HUES48 (cell line): ENCODE data around the gene OTUB1.

Experiments
- H3K27ac ChIP-seq: one replicate; pipeline ENCODE4 v1.7.0; 2013; ENCODE audit warnings: low read depth, low read length, inconsistent platforms
- H3K27me3 ChIP-seq: 2 replicates; pipeline ENCODE4 v1.6.1; 2013; ENCODE audit warnings: mild to moderate bottlenecking, low read length; ENCODE audit not compliant: control insufficient read depth, insufficient read depth
- H3K36me3 ChIP-seq: 2 replicates; pipeline ENCODE4 v1.6.1; 2013; ENCODE audit warnings: low read length; ENCODE audit not compliant: control insufficient read depth, insufficient read depth
- H3K4me1 ChIP-seq: 2 replicates; pipeline ENCODE4 v1.6.1; 2013; ENCODE audit warnings: mild to moderate bottlenecking, low read length; ENCODE audit not compliant: control insufficient read depth, insufficient read depth
- H3K4me3 ChIP-seq: 2 replicates; pipeline ENCODE4 v1.5.1; 2013; ENCODE audit warnings: mild to moderate bottlenecking, low read depth, low read length
- H3K9ac ChIP-seq: 2 replicates; pipeline ENCODE4 v1.6.1; 2013; ENCODE audit warnings: mild to moderate bottlenecking, low read depth, low read length, moderate library complexity
- H3K9me3 ChIP-seq: 2 replicates; pipeline ENCODE4 v1.6.1; 2013; ENCODE audit warnings: low read length; ENCODE audit not compliant: control insufficient read depth, insufficient read depth

The OTUB1 gene

DNA sequence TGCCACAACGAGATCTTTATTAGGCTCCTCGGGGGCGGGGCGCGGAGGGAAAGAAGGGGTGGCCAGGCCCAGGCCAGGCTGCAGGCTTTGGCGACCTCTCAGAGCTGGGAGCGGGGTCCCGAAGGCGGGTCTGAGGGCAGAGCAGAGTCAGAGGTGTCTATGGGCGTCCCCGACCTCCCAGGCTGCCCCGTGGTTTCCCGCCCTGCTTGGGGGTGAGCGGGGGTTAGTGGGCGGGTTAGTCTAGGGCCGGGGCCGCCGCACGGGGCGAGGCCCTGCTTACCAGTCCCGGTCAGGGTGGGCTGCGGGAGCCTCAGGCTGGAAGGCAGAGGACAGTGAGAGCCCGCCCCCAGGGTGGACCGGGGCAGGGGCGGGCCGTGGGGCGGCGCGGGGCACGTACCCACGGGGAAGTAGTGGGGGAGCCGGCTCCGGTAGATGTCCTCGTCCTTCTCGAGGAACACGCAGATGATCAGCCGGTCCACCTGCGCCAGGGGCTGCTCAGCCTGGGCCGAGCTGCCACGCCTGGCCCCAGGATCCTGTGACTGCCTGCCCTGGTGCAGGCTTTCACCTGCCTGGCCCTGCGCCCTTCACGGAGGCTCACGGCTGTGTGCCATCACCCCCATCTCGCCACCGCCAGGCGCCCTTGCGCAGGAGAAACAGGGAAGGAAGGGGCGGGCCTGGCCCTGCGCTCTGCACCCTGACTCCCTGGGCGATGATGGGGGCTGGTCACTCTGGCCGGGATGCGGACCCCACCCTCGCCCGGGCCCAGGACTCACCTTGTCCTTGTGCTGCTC, 12.5 kb downstream of the OTUB1 start:
- H3K4me3 ChIP-seq, result peak overlapping the region; percentile 69
- H3K27me3 ChIP-seq, result peaks cover 22% of the 10 kb centered on the region
- 0 out of 2 replicates have a peak overlapping the region, but pooled peaks have one; percentile 1 for H3K9ac ChIP-seq
- peaks cover 8% of the 10 kb centered on the region; the same call in 1 of the 2 replicates for H3K4me1 ChIP-seq
- peak overlapping the region; percentile 35 for H3K27ac ChIP-seq
- H3K36me3 ChIP-seq, result peaks cover 37% of the 10 kb centered on the region
- no peaks in the 10 kb centered on the region for H3K9me3 ChIP-seq

DNA sequence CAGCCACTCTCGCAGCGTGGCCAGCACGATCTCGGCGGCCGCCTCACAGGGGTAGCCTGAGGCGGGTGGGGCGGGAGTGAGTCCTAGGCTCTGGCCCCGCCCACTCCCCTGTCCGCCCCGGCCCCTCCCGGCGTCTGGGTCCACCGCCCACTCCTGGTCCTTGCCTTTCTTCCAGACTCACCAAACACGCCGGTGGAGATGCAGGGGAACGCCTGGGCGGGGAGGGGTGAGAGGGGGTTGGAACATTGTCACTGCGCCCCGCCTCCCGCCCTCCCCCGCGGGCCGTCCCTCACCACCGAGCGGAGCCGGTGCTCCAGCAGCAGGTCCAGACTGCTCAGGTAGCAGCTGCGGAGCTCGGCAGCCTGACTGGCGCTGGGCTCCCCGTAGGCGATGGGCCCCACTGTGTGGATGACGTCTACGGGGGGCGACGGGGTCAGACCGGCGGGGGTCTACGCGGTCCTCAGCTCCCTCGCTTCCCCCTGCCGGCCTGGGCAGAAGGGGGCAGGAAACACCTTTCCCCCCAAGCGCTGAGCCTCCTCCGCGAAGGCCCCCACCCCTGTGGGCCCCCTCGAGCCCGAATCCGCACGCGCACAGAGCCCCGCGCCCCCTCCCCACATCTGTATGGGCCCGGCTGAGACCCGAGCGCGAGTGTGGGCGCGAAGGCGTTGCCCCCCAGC, 13.2 kb downstream of the OTUB1 start:
- H3K36me3 ChIP-seq, result peaks cover 34% of the 10 kb centered on the region
- H3K9ac ChIP-seq, result no peak overlapping the region
- H3K4me3 ChIP-seq, result peak overlapping the region; percentile 69
- H3K9me3 ChIP-seq, result no peaks in the 10 kb centered on the region
- H3K27ac ChIP-seq, result peak overlapping the region; percentile 35
- peaks cover 25% of the 10 kb centered on the region for H3K27me3 ChIP-seq
- peaks cover 8% of the 10 kb centered on the region; the same call in 1 of the 2 replicates for H3K4me1 ChIP-seq

DNA sequence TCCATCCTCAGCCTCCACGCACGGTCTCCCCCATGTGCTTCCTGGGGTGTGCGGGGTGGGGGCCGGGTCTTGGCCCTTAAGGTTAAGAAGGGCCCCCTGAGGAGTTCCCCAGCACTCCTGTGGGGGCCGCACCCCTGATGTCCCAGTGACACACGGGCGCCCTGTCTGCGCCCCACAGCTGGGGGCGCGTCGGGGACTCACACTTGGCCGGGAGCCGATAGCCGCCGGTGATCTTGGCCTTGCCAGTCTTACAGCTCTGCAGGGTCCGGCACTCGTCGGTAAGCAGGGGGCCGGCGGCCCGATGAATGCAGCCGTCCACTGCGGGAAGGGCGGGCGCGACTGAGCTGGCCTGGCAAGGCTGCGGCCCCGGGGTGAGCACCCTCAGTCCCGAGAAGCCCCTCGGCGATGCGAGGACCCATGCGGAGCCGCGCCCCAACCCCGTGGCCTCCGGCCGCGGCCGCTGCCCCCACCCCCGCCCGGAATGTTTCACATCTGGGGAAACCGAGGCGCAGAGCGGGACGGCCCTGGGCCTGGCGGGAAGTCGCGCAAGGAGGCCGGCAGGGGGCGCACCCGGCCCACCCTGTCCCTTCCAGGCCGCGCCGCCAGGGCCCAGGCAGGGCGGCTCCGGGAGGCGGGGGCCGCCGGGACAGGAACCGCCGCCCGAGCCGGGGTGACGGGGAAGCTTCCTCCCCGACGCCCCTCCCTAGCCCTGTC, 13.9 kb downstream of the OTUB1 start:
- Histone ChIP-seq H3K27ac (no peak overlapping the region), H3K36me3 (peaks cover 27% of the 10 kb centered on the region), H3K4me3 (peak overlapping the region; percentile 69), H3K9me3 (no peaks in the 10 kb centered on the region), H3K4me1 (peaks cover 8% of the 10 kb centered on the region; the same call in 1 of the 2 replicates), H3K9ac (no peak overlapping the region), H3K27me3 (peaks cover 28% of the 10 kb centered on the region)

DNA sequence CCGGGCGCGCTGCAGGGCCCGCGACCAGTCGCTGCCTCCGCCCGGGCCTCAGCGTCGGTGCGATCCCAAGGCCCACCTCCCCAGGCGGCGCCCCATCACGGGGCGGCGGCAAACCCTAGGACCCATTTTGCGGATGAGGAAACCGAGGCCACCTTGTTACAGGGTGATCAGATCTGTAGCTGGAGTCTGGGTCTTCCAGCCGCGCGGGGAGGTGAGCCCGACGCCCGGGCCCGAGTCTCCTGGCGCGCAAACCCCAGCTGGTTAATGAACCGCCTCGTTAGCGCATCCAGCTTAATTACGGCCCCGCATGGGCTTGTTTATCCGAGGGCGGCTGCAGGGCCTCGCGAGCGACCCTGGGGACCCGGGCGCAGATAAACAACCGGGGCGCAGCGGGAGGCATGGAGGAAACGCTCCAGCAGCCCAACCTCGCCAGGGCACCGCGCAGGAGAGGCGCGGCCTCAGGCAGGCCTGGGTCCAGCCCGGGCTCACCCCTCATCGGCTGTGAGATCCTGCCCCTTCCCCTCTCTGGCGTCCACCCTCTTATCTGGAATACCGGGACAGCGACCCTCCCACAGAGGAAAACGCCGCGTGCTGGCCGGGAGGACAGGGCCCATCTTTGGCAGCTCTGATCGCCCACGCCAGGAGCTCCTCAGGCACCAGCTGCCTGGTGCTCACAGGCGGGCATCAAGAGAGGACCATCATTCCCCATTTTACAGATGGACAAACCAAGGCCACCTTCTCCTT, 14.7 kb downstream of the OTUB1 start:
- peak overlapping the region; percentile 69; the same call in 1 of the 2 replicates for H3K4me3 ChIP-seq
- no peak overlapping the region for H3K27ac ChIP-seq
- H3K9ac ChIP-seq, result no peak overlapping the region
- H3K27me3 ChIP-seq, result peaks cover 35% of the 10 kb centered on the region
- H3K36me3 ChIP-seq, result peaks cover 22% of the 10 kb centered on the region
- no peaks in the 10 kb centered on the region for H3K9me3 ChIP-seq
- peaks cover 8% of the 10 kb centered on the region; the same call in 1 of the 2 replicates for H3K4me1 ChIP-seq

DNA sequence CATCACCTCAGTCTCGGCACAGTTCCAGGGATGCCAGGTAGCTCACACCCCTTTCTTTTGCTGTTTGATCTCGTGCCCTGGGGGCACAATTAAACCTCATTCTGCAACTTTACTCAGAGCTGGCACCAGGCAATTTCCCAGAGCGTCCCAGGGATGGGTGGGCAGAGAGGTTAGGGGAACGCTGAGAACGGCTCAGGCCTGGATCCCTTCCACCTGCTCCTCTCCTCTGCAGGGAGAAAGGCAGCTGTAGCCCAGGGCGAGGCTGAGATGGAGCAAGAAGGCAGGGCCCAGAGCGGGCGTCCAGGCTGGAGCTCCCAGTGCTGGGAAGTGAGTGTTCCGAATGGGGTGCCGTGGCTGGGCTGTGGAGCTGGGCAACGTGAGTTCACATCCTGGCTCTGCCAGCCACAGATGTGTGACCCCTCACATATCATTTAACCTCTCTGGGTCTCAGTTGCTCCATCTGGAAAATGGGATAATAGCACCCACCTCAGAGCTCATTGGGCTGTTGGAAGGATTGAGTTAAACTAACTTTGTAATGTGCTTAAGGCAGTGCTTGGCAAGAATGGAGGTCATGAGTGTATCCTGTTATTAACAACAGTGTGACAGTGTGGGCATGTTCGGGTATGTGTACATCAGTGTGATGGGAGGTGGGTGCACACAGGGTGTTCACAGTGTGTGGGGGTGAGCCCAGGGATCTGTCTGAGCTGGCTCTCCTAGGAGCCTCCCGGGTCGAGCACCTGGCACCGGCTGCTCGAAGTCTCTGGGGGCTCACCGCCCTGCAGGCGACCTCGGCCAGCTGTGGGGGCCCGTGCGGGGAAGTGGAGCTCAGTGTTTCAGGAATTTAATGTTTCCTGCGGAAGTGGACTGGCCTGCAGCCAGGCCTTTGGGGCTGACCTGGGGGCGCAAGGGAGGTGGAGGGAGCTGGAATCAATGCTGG, 15.5 kb downstream of the OTUB1 start:
- Histone ChIP-seq H3K9ac (no peak overlapping the region), H3K4me1 (peaks cover 9% of the 10 kb centered on the region; the same call in 1 of the 2 replicates), H3K27me3 (peaks cover 44% of the 10 kb centered on the region), H3K4me3 (no peak overlapping the region), H3K9me3 (no peaks in the 10 kb centered on the region), H3K36me3 (peaks cover 13% of the 10 kb centered on the region), H3K27ac (no peak overlapping the region)

DNA sequence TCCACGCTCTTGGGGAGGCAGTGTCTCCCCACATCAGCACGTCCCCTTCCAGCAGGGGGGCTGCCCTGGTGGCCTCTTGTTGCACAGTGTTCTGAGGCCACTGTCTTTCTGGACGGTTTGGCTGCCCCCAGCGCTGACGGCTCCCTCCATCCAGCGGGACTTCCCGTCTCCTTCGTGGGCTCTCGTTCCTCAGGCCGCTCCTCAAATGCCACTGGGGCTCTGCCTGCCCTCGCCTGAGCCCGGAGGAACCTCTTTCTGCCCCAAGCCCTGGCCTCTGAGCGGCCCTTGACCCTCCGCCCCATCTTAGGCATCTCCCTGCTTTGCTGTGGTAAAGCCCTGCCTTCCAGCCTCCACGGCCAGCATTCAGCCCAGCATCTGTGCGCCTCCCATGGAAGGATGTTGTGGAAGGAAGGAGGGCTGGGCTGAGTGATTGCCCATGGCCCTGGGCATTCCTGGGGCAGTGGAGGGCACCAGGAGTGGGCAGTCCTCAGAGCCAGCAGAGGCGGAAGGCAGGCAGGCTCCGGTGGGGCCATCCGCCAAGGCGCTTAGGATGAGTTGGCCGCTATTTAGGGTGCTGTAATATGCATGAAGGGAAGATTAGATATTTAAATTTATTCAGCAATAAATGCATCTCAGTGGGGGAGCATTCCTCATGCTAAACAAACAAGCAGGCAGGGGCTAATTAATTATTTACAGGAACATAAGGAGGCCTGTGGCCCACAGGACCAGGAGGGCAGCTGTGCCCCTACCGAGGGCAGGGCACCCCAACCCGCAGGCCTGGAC, 17.8 kb downstream of the OTUB1 start:
- Histone ChIP-seq H3K9me3 (no peaks in the 10 kb centered on the region), H3K4me1 (peaks cover 9% of the 10 kb centered on the region; the same call in 1 of the 2 replicates), H3K27me3 (peaks cover 66% of the 10 kb centered on the region), H3K4me3 (no peak overlapping the region), H3K36me3 (no peaks in the 10 kb centered on the region), H3K9ac (no peak overlapping the region), H3K27ac (no peak overlapping the region)

DNA sequence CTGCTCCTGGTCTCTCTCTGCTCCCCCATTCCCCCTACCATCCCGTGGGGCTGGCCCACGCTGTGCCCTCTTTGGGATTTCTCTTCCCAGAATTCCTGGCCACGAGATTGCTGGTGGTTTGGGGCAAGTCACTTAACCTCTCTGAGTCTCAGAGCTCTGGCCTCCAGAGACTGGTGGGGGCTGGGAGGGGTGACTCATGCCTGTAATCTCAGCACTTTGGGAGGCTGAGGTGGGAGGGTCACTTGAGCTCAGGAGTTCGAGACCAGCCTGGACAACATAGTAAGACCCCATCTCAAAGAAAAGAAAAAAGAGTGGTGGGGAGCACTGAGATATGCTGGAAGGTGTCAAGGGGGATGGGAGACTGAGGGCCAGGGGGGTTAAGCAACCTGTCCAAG, 18.3 kb downstream of the OTUB1 start:
- Histone ChIP-seq H3K36me3 (no peaks in the 10 kb centered on the region), H3K9ac (no peak overlapping the region), H3K27ac (no peak overlapping the region), H3K4me1 (peaks cover 9% of the 10 kb centered on the region; the same call in 1 of the 2 replicates), H3K9me3 (no peaks in the 10 kb centered on the region), H3K27me3 (peaks cover 72% of the 10 kb centered on the region), H3K4me3 (no peak overlapping the region)

DNA sequence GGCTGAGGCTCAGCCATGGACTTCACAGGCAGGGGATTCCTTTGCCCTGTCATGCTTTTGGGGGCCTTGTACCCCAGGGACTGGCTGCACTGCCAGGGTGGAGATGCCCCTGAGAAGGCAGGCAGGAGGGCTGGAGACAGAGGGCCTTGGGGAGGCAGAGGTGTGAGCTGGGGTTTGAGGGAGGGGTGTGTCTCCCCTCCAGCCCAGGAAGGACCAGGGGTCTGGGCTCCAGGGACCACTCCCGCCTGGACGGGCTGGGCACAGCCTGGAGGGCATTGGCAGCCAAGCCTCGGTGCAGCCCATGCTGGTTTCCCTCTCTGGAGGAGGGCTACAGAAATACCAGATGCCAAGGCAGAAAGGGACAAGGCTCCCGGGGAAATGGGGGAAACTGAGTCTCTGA, 19.5 kb downstream of the OTUB1 start:
- no peak overlapping the region for H3K4me3 ChIP-seq
- H3K36me3 ChIP-seq, result no peaks in the 10 kb centered on the region
- H3K9me3 ChIP-seq, result no peaks in the 10 kb centered on the region
- H3K4me1 ChIP-seq, result peaks cover 9% of the 10 kb centered on the region; the same call in 1 of the 2 replicates
- H3K27me3 ChIP-seq, result peaks cover 81% of the 10 kb centered on the region
- no peak overlapping the region for H3K27ac ChIP-seq
- no peak overlapping the region for H3K9ac ChIP-seq

DNA sequence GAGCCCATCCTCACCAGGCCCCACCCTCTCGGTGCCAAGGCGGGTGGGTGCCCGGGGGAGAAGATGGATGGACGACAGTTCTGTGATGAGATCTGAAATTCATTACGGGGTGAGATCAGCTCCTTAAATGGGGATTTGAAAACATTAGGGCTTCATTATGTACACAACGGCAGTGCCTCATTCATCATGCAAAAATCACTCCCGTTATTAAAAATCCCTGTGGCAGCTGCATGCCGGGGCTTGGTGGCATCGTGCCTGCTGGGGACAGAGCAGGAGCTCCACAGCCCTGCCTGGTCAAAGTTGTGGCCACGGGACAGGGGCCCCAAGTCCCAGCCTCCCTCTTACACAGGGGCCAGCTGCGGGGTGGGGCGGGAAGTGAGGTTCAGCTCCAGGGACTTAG, 20.2 kb downstream of the OTUB1 start:
- Histone ChIP-seq H3K4me3 (no peak overlapping the region), H3K9ac (no peak overlapping the region), H3K36me3 (no peaks in the 10 kb centered on the region), H3K4me1 (peaks cover 9% of the 10 kb centered on the region; the same call in 1 of the 2 replicates), H3K27me3 (peaks cover 79% of the 10 kb centered on the region), H3K9me3 (no peaks in the 10 kb centered on the region), H3K27ac (no peak overlapping the region)
